Epithelial cell of esophagus (primary cell): Measurements from ENCODE around the gene CPSF4L.

Experiments
- DNase-seq: peaks from one replicate; pipeline ENCODE4 v3.0.0; 2010; ENCODE audit warnings: low read depth
- H3K4me3 ChIP-seq: 2 replicates; pipeline ENCODE4 v1.5.1; 2011; ENCODE audit warnings: mild to moderate bottlenecking, low read length, control low read depth
- CTCF ChIP-seq: IDR thresholded peaks from 2 replicates; pipeline ENCODE4 v1.5.1; 2011; ENCODE audit warnings: low read depth, mild to moderate bottlenecking, low read length, control low read depth, inconsistent platforms; ENCODE audit not compliant: insufficient read depth; ENCODE audit errors: missing control alignments

The CPSF4L gene

GRCh38 chr17:73289549-73290254 lies 28.0 kb upstream of the CPSF4L start:
- no peak overlapping the region for H3K4me3 ChIP-seq
- DNase-seq, result no peak
- TF ChIP-seq CTCF, result no peak

GRCh38 chr17:73288534-73289302 lies 27.0 kb upstream of the CPSF4L start:
- H3K4me3 ChIP-seq, result no peak overlapping the region
- DNase-seq, result no peak
- TF ChIP-seq CTCF, result no peak

- no peak for TF ChIP-seq CTCF
- DNase-seq, result peak; percentile 86
- no peak overlapping the region for H3K4me3 ChIP-seq
These were observed 25.2 kb upstream of the CPSF4L start for GRCh38 chr17:73286863-73287296.

GRCh38 chr17:73285916-73286862 lies 24.5 kb upstream of the CPSF4L start:
- H3K4me3 ChIP-seq, result no peak overlapping the region
- no peak for TF ChIP-seq CTCF
- DNase-seq, result no peak

GRCh38 chr17:73285603-73285908 lies 23.9 kb upstream of the CPSF4L start:
- TF ChIP-seq CTCF, result no peak
- no peak for DNase-seq
- H3K4me3 ChIP-seq, result no peak overlapping the region

- no peak for DNase-seq
- H3K4me3 ChIP-seq, result no peak overlapping the region
- TF ChIP-seq CTCF, result no peak
These were observed 23.4 kb upstream of the CPSF4L start for GRCh38 chr17:73284906-73285602.
